ENCODE results near the gene ADAM12. TPM values are rescaled to one million over a fixed set of nuclear protein-coding genes. Genes with fewer than 3 reads are reported as not detected.

Gene ADAM12
- total RNA-seq, 1 experiment from 2014 or later, result not detected

- Histone ChIP-seq H4K20me1 (ENCODE audit: insufficient read depth, low read depth, low read length) (no peaks in the 10 kb centered on the region), H3K27me3 (ENCODE audit: low read length) (no peaks in the 10 kb centered on the region), H3K4me3 (ENCODE audit: low read length) (no peak overlapping the region), H3K27ac (ENCODE audit: low read length) (no peak overlapping the region), H3K36me3 (ENCODE audit: insufficient read depth, low read length) (no peaks in the 10 kb centered on the region), H3K9ac (ENCODE audit: low read length) (no peak overlapping the region), H2AFZ (ENCODE audit: low read length) (no peak overlapping the region), H3K79me2 (ENCODE audit: low read length) (no peaks in the 10 kb centered on the region), H3K9me3 (ENCODE audit: low read length) (no peaks in the 10 kb centered on the region), H3K4me2 (ENCODE audit: low read depth, low read length, poor library complexity, severe bottlenecking) (no peak overlapping the region), H3K4me1 (ENCODE audit: low read length) (no peaks in the 10 kb centered on the region), H3K9me2 (replicated peaks; ENCODE audit: insufficient read depth, low read length) (no peaks in the 10 kb centered on the region)
- no peak for DNase-seq
Observed at GRCh38 chr10:126080879-126081411, 307.3 kb downstream of the ADAM12 start.

GRCh38 chr10:126080291-126080825 lies 307.9 kb downstream of the ADAM12 start:
- Histone ChIP-seq H3K79me2 (ENCODE audit: low read length) (no peaks in the 10 kb centered on the region), H3K27ac (ENCODE audit: low read length) (no peak overlapping the region), H3K36me3 (ENCODE audit: insufficient read depth, low read length) (no peaks in the 10 kb centered on the region), H4K20me1 (ENCODE audit: insufficient read depth, low read depth, low read length) (no peaks in the 10 kb centered on the region), H2AFZ (ENCODE audit: low read length) (no peak overlapping the region), H3K9ac (ENCODE audit: low read length) (no peak overlapping the region), H3K9me2 (replicated peaks; ENCODE audit: insufficient read depth, low read length) (no peaks in the 10 kb centered on the region), H3K4me3 (ENCODE audit: low read length) (no peak overlapping the region), H3K27me3 (ENCODE audit: low read length) (no peaks in the 10 kb centered on the region), H3K9me3 (ENCODE audit: low read length) (no peaks in the 10 kb centered on the region), H3K4me2 (ENCODE audit: low read depth, low read length, poor library complexity, severe bottlenecking) (no peak overlapping the region), H3K4me1 (ENCODE audit: low read length) (no peaks in the 10 kb centered on the region)
- no peak for DNase-seq

- H3K9ac ChIP-seq (ENCODE audit: low read length), result no peak overlapping the region
Observed at GRCh38 chr10:126075009-126075408, 313.3 kb downstream of the ADAM12 start.

GRCh38 chr10:126074291-126074690 lies 314.0 kb downstream of the ADAM12 start:
- H3K27ac ChIP-seq (ENCODE audit: low read length), result no peak overlapping the region
- no peaks in the 10 kb centered on the region for H4K20me1 ChIP-seq (ENCODE audit: insufficient read depth, low read depth, low read length)
- DNase-seq, result no peak
- no peak overlapping the region for H3K4me2 ChIP-seq (ENCODE audit: low read depth, low read length, poor library complexity, severe bottlenecking)
- H3K79me2 ChIP-seq (ENCODE audit: low read length), result no peaks in the 10 kb centered on the region
- H3K4me1 ChIP-seq (ENCODE audit: low read length), result no peaks in the 10 kb centered on the region
- no peak overlapping the region for H3K9ac ChIP-seq (ENCODE audit: low read length)
- H3K27me3 ChIP-seq (ENCODE audit: low read length), result no peaks in the 10 kb centered on the region
- H2AFZ ChIP-seq (ENCODE audit: low read length), result no peak overlapping the region
- no peaks in the 10 kb centered on the region for H3K9me2 ChIP-seq (replicated peaks; ENCODE audit: insufficient read depth, low read length)
- H3K4me3 ChIP-seq (ENCODE audit: low read length), result no peak overlapping the region
- no peaks in the 10 kb centered on the region for H3K36me3 ChIP-seq (ENCODE audit: insufficient read depth, low read length)
- no peaks in the 10 kb centered on the region for H3K9me3 ChIP-seq (ENCODE audit: low read length)

More at GRCh38 chr10:126075009-126075408, 313.3 kb downstream of the ADAM12 start:
- Histone ChIP-seq H3K79me2 (ENCODE audit: low read length) (no peaks in the 10 kb centered on the region), H2AFZ (ENCODE audit: low read length) (no peak overlapping the region), H3K4me1 (ENCODE audit: low read length) (no peaks in the 10 kb centered on the region), H4K20me1 (ENCODE audit: insufficient read depth, low read depth, low read length) (no peaks in the 10 kb centered on the region), H3K27ac (ENCODE audit: low read length) (no peak overlapping the region), H3K4me3 (ENCODE audit: low read length) (no peak overlapping the region), H3K4me2 (ENCODE audit: low read depth, low read length, poor library complexity, severe bottlenecking) (no peak overlapping the region), H3K9me3 (ENCODE audit: low read length) (no peaks in the 10 kb centered on the region), H3K9me2 (replicated peaks; ENCODE audit: insufficient read depth, low read length) (no peaks in the 10 kb centered on the region), H3K36me3 (ENCODE audit: insufficient read depth, low read length) (no peaks in the 10 kb centered on the region), H3K27me3 (ENCODE audit: low read length) (no peaks in the 10 kb centered on the region)
- no peak for DNase-seq

- Histone ChIP-seq H3K79me2 (ENCODE audit: low read length) (no peaks in the 10 kb centered on the region), H4K20me1 (ENCODE audit: insufficient read depth, low read depth, low read length) (no peaks in the 10 kb centered on the region), H3K27me3 (ENCODE audit: low read length) (no peaks in the 10 kb centered on the region), H3K36me3 (ENCODE audit: insufficient read depth, low read length) (no peaks in the 10 kb centered on the region), H3K9me3 (ENCODE audit: low read length) (no peaks in the 10 kb centered on the region), H3K9ac (ENCODE audit: low read length) (no peak overlapping the region), H2AFZ (ENCODE audit: low read length) (no peak overlapping the region), H3K9me2 (replicated peaks; ENCODE audit: insufficient read depth, low read length) (no peaks in the 10 kb centered on the region), H3K4me2 (ENCODE audit: low read depth, low read length, poor library complexity, severe bottlenecking) (no peak overlapping the region), H3K4me3 (ENCODE audit: low read length) (no peak overlapping the region), H3K27ac (ENCODE audit: low read length) (no peak overlapping the region), H3K4me1 (ENCODE audit: low read length) (no peaks in the 10 kb centered on the region)
- no peak for DNase-seq
Observed at GRCh38 chr10:126073606-126074005, 314.7 kb downstream of the ADAM12 start.

GRCh38 chr10:126072622-126073021 lies 315.7 kb downstream of the ADAM12 start:
- Histone ChIP-seq H3K4me1 (ENCODE audit: low read length) (no peaks in the 10 kb centered on the region), H3K9me3 (ENCODE audit: low read length) (no peaks in the 10 kb centered on the region), H3K27ac (ENCODE audit: low read length) (no peak overlapping the region), H3K36me3 (ENCODE audit: insufficient read depth, low read length) (no peaks in the 10 kb centered on the region), H3K4me3 (ENCODE audit: low read length) (no peak overlapping the region), H2AFZ (ENCODE audit: low read length) (no peak overlapping the region), H4K20me1 (ENCODE audit: insufficient read depth, low read depth, low read length) (no peaks in the 10 kb centered on the region), H3K9ac (ENCODE audit: low read length) (no peak overlapping the region), H3K4me2 (ENCODE audit: low read depth, low read length, poor library complexity, severe bottlenecking) (no peak overlapping the region), H3K9me2 (replicated peaks; ENCODE audit: insufficient read depth, low read length) (no peaks in the 10 kb centered on the region), H3K79me2 (ENCODE audit: low read length) (no peaks in the 10 kb centered on the region), H3K27me3 (ENCODE audit: low read length) (no peaks in the 10 kb centered on the region)
- no peak for DNase-seq

- Histone ChIP-seq H3K36me3 (ENCODE audit: insufficient read depth, low read length) (no peaks in the 10 kb centered on the region), H3K79me2 (ENCODE audit: low read length) (no peaks in the 10 kb centered on the region), H4K20me1 (ENCODE audit: insufficient read depth, low read depth, low read length) (no peaks in the 10 kb centered on the region), H3K9ac (ENCODE audit: low read length) (no peak overlapping the region), H3K9me2 (replicated peaks; ENCODE audit: insufficient read depth, low read length) (no peaks in the 10 kb centered on the region), H3K4me2 (ENCODE audit: low read depth, low read length, poor library complexity, severe bottlenecking) (no peak overlapping the region), H3K4me1 (ENCODE audit: low read length) (no peaks in the 10 kb centered on the region), H2AFZ (ENCODE audit: low read length) (no peak overlapping the region), H3K27ac (ENCODE audit: low read length) (no peak overlapping the region), H3K4me3 (ENCODE audit: low read length) (no peak overlapping the region), H3K27me3 (ENCODE audit: low read length) (no peaks in the 10 kb centered on the region), H3K9me3 (ENCODE audit: low read length) (no peaks in the 10 kb centered on the region)
- no peak for DNase-seq
Observed at GRCh38 chr10:126070476-126071215, 317.6 kb downstream of the ADAM12 start.

- no peak for DNase-seq
- Histone ChIP-seq H3K4me1 (ENCODE audit: low read length) (no peaks in the 10 kb centered on the region), H3K27ac (ENCODE audit: low read length) (no peak overlapping the region), H3K9ac (ENCODE audit: low read length) (no peak overlapping the region), H4K20me1 (ENCODE audit: insufficient read depth, low read depth, low read length) (no peaks in the 10 kb centered on the region), H3K79me2 (ENCODE audit: low read length) (no peaks in the 10 kb centered on the region), H3K4me2 (ENCODE audit: low read depth, low read length, poor library complexity, severe bottlenecking) (no peak overlapping the region), H3K9me2 (replicated peaks; ENCODE audit: insufficient read depth, low read length) (no peaks in the 10 kb centered on the region), H3K4me3 (ENCODE audit: low read length) (no peak overlapping the region), H3K27me3 (ENCODE audit: low read length) (no peaks in the 10 kb centered on the region), H2AFZ (ENCODE audit: low read length) (no peak overlapping the region), H3K9me3 (ENCODE audit: low read length) (no peaks in the 10 kb centered on the region), H3K36me3 (ENCODE audit: insufficient read depth, low read length) (no peaks in the 10 kb centered on the region)
Observed at GRCh38 chr10:126068322-126068721, 320.0 kb downstream of the ADAM12 start.
